Neural progenitor cell (in vitro differentiated cells): ENCODE data around the gene EFEMP1.

Experiments
- EZH2 ChIP-seq: fragments of 200-600 bp; sonication (generic); IDR thresholded peaks from 2 replicates; pipeline ENCODE4 v1.6.1; 2017; ENCODE audit warnings: antibody characterized with exemption, mild to moderate bottlenecking, moderate library complexity
- TF ChIP-seq, protein P1 (sequence below): fragments of 200-600 bp; sonication (generic); IDR thresholded peaks from 2 replicates; pipeline ENCODE4 v1.5.1; 2017; ENCODE audit warnings: antibody characterized with exemption, mild to moderate bottlenecking

GRCh38 chr2:55862246-55862645 is 61.3 kb downstream of the EFEMP1 start:
- TF ChIP-seq, protein P1, sequence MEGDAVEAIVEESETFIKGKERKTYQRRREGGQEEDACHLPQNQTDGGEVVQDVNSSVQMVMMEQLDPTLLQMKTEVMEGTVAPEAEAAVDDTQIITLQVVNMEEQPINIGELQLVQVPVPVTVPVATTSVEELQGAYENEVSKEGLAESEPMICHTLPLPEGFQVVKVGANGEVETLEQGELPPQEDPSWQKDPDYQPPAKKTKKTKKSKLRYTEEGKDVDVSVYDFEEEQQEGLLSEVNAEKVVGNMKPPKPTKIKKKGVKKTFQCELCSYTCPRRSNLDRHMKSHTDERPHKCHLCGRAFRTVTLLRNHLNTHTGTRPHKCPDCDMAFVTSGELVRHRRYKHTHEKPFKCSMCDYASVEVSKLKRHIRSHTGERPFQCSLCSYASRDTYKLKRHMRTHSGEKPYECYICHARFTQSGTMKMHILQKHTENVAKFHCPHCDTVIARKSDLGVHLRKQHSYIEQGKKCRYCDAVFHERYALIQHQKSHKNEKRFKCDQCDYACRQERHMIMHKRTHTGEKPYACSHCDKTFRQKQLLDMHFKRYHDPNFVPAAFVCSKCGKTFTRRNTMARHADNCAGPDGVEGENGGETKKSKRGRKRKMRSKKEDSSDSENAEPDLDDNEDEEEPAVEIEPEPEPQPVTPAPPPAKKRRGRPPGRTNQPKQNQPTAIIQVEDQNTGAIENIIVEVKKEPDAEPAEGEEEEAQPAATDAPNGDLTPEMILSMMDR: no peak
- no peak for TF ChIP-seq EZH2
